OCI-LY1 (cell line): ENCODE measurements around the gene TNS1.

ENCODE experiments used
- H2AFZ ChIP-seq: fragments of 200-600 bp; sonication (generic), shearing (Covaris generic); 2 replicates; pipeline ENCODE4 v1.6.0; 2014; ENCODE audit warnings: antibody characterized with exemption, mild to moderate bottlenecking, low read length
- H3F3A ChIP-seq: fragments of 200-600 bp; sonication (generic), shearing (Covaris generic); 2 replicates; pipeline ENCODE4 v1.6.0; 2014; ENCODE audit warnings: mild to moderate bottlenecking, antibody characterized with exemption, low read length, moderate library complexity; ENCODE audit not compliant: insufficient read depth
- H3K27ac ChIP-seq: fragments of 200-600 bp; sonication (generic); 2 replicates; pipeline ENCODE4 v1.5.1; 2014; ENCODE audit warnings: low read length, mixed run types, mild to moderate bottlenecking, low read depth; ENCODE audit not compliant: poor library complexity, severe bottlenecking
- H3K27me3 ChIP-seq: fragments of 200-600 bp; sonication (generic); 2 replicates; pipeline ENCODE4 v1.6.0; 2014; ENCODE audit warnings: antibody characterized with exemption, mild to moderate bottlenecking, low read length, moderate library complexity; ENCODE audit not compliant: insufficient read depth
- H3K36me3 ChIP-seq: fragments of 200-600 bp; sonication (generic); 2 replicates; pipeline ENCODE4 v1.6.1; 2014; ENCODE audit warnings: mild to moderate bottlenecking, antibody characterized with exemption, low read length, moderate library complexity, mixed read lengths; ENCODE audit not compliant: insufficient read depth
- H3K4me1 ChIP-seq: fragments of 200-600 bp; sonication (generic); 2 replicates; pipeline ENCODE4 v1.5.1; 2014; ENCODE audit warnings: mild to moderate bottlenecking, low read length, moderate library complexity; ENCODE audit not compliant: insufficient read depth, severe bottlenecking
- H3K4me2 ChIP-seq: fragments of 200-600 bp; sonication (generic), shearing (Covaris generic); 2 replicates; pipeline ENCODE4 v1.6.1; 2014; ENCODE audit warnings: low read length
- H3K4me3 ChIP-seq: fragments of 200-600 bp; sonication (generic); 2 replicates; pipeline ENCODE4 v1.5.1; 2014; ENCODE audit warnings: low read length, low read depth, mild to moderate bottlenecking, mixed read lengths; ENCODE audit not compliant: poor library complexity, severe bottlenecking
- H3K79me2 ChIP-seq: fragments of 200-600 bp; shearing (Covaris generic); 2 replicates; pipeline ENCODE4 v1.6.1; 2016; ENCODE audit warnings: mixed run types, low read length, mixed read lengths; ENCODE audit not compliant: insufficient read depth
- H3K9ac ChIP-seq: fragments of 200-600 bp; sonication (generic), shearing (Covaris generic); 2 replicates; pipeline ENCODE4 v1.6.1; 2014; ENCODE audit warnings: mild to moderate bottlenecking, low read length, mixed read lengths
- H3K9me2 ChIP-seq: fragments of 200-600 bp; sonication (generic), shearing (Covaris generic); 2 replicates; pipeline ENCODE4 v1.6.1; 2014; ENCODE audit warnings: low read depth, mild to moderate bottlenecking, low read length, mixed read lengths
- H3K9me3 ChIP-seq: fragments of 200-600 bp; shearing (Covaris generic); 2 replicates; pipeline ENCODE4 v1.6.1; 2014; ENCODE audit warnings: low read length, mixed read lengths
- H4K20me1 ChIP-seq: fragments of 200-600 bp; sonication (generic), shearing (Covaris generic); 2 replicates; pipeline ENCODE4 v1.6.0; 2016; ENCODE audit warnings: mild to moderate bottlenecking, low read length; ENCODE audit not compliant: insufficient read depth
- EZH2 ChIP-seq: fragments of 200-600 bp; sonication (generic), shearing (Covaris generic); IDR thresholded peaks from 2 replicates; pipeline ENCODE4 v1.8.0; 2017; ENCODE audit warnings: borderline replicate concordance, mixed run types, mild to moderate bottlenecking, antibody characterized with exemption, low read length, moderate library complexity, mixed read lengths
- TF ChIP-seq, protein P1 (sequence below): fragments of 200-600 bp; sonication (generic), shearing (Covaris generic); IDR thresholded peaks from 2 replicates; pipeline ENCODE4 v1.5.1; 2017; ENCODE audit warnings: mild to moderate bottlenecking, antibody characterized with exemption, low read length, moderate library complexity, mixed read lengths

TNS1 gene

DNA sequence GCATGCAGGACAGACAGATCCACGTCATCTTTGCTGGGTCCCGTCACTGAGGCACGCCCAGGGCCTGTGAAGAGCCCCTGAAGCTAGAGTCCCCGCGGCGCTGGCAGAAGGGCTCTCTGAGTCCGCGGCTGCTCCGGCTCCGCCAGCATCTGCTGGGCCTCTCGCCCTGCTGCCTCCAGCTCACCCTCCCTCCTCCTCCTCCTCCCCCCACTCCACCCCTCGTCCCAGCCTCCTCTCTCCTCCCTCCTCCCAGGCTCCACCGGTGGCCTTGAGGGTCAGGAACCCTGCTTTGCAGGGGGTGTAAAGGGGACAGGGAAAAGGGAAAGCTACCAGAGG is at the start of gene TNS1:
TNS1 (minus strand) TSS at position 151 of the 336 bp plus-strand sequence; CDS start at position 28, 123 bp downstream.
- H3F3A ChIP-seq, result no peaks in the 10 kb centered on the region
- H2AFZ ChIP-seq, result no peak within 1 kb of the TSS
- peaks cover 4% of the 10 kb centered on the region; the same call in 1 of the 2 replicates for H3K27me3 ChIP-seq
- no peak for TF ChIP-seq EZH2
- TF ChIP-seq, protein P1, sequence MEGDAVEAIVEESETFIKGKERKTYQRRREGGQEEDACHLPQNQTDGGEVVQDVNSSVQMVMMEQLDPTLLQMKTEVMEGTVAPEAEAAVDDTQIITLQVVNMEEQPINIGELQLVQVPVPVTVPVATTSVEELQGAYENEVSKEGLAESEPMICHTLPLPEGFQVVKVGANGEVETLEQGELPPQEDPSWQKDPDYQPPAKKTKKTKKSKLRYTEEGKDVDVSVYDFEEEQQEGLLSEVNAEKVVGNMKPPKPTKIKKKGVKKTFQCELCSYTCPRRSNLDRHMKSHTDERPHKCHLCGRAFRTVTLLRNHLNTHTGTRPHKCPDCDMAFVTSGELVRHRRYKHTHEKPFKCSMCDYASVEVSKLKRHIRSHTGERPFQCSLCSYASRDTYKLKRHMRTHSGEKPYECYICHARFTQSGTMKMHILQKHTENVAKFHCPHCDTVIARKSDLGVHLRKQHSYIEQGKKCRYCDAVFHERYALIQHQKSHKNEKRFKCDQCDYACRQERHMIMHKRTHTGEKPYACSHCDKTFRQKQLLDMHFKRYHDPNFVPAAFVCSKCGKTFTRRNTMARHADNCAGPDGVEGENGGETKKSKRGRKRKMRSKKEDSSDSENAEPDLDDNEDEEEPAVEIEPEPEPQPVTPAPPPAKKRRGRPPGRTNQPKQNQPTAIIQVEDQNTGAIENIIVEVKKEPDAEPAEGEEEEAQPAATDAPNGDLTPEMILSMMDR, result no peak
- no peak within 1 kb of the TSS for H3K4me3 ChIP-seq
- no peaks in the 10 kb centered on the region for H3K4me1 ChIP-seq
- no peak within 1 kb of the TSS for H3K27ac ChIP-seq
- no peaks in the 10 kb centered on the region for H3K36me3 ChIP-seq
- H4K20me1 ChIP-seq, result no peaks in the 10 kb centered on the region
- no peak within 1 kb of the TSS for H3K9ac ChIP-seq
- H3K9me3 ChIP-seq, result no peaks in the 10 kb centered on the region
- no peaks in the 10 kb centered on the region for H3K9me2 ChIP-seq
- no peaks in the 10 kb centered on the region for H3K79me2 ChIP-seq
- H3K4me2 ChIP-seq, result no peak within 1 kb of the TSS

DNA sequence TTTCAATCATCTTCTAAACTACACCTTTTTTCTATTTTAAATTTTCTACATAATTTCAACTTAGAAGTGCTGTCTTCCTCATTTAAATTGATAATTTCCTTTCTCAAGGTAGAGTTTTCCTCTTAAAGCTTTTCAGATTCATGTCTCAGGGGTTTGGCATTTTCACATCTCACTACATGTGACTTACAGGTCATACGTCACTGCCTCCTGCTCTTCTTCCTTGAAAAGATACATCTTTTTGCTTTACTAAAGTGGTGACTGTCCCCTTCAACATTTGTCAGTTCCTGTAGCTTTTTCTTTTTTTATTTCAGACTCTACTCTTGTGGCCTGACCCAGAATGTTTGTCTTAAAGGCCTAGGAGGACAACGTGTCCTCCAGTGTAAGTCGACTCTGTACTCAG is 49.1 kb upstream of the TNS1 start:
- H3F3A ChIP-seq, result no peaks in the 10 kb centered on the region
- H3K36me3 ChIP-seq, result no peaks in the 10 kb centered on the region
- no peaks in the 10 kb centered on the region; the same call in 1 of the 2 replicates for H3K9me2 ChIP-seq
- no peaks in the 10 kb centered on the region for H4K20me1 ChIP-seq
- H3K27ac ChIP-seq, result no peak overlapping the region
- H3K9ac ChIP-seq, result no peak overlapping the region
- H3K9me3 ChIP-seq, result no peaks in the 10 kb centered on the region
- no peak overlapping the region for H3K4me3 ChIP-seq
- H3K79me2 ChIP-seq, result no peaks in the 10 kb centered on the region
- no peaks in the 10 kb centered on the region for H3K4me1 ChIP-seq
- H2AFZ ChIP-seq, result no peak overlapping the region
- H3K27me3 ChIP-seq, result no peaks in the 10 kb centered on the region; the same call in 1 of the 2 replicates
- TF ChIP-seq, protein P1, result no peak
- no peak for TF ChIP-seq EZH2
- no peak overlapping the region for H3K4me2 ChIP-seq

DNA sequence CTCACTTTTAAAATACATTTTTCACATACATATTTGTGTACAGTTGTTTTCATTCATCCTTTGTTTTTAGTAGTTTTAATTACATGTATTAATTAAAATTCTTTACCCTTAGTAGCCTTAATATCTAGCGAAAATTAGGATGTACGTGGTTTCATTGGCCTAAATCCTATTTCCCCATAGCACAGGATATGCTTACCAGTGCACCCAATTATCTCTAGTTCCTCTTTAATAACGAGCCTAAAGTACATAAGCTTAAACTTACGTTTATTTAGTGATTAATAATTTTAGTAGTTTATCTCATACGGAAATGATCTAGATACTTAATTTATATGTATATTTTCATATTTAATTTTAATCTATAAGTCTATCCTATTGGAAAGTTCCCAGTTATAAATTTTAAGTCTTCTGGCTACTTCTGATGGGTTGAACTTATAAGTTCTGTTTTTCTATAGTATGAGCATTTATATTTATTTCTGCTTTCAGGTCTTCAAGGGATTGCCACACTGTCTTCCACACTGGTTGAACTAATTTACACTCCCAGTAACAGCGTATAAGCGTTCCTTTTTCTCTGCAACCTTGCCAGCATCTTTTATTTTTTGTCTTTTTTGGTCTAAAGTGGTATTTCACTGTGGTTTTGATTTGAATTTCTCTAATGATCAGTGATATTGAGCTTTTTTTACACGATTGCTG is 44.9 kb upstream of the TNS1 start:
- Histone ChIP-seq H4K20me1 (no peaks in the 10 kb centered on the region), H3K4me3 (no peak overlapping the region), H3K27ac (no peak overlapping the region), H3K9ac (no peak overlapping the region), H3K9me2 (no peaks in the 10 kb centered on the region; the same call in 1 of the 2 replicates), H3K9me3 (no peaks in the 10 kb centered on the region), H3F3A (no peaks in the 10 kb centered on the region), H3K4me2 (no peak overlapping the region), H3K4me1 (no peaks in the 10 kb centered on the region), H2AFZ (no peak overlapping the region), H3K27me3 (no peaks in the 10 kb centered on the region; the same call in 1 of the 2 replicates), H3K79me2 (no peaks in the 10 kb centered on the region), H3K36me3 (no peaks in the 10 kb centered on the region)
- no peak for TF ChIP-seq EZH2
- TF ChIP-seq, protein P1, result no peak
